Gastrocnemius medialis (tissue), 4 donors: ENCODE measurements around the gene NYNRIN. TPM values are rescaled to one million over a fixed set of nuclear protein-coding genes. Genes with fewer than 3 reads are reported as not detected.

Experiments
- ATAC-seq, 2 donors: fragments of 150-250 bp; one replicate each; pipeline ENCODE4 v1.9.1; 2016
- DNase-seq, 2 donors: peaks; one replicate each; pipeline ENCODE4 v3.0.0-alpha.2; 2019
- H3K27ac ChIP-seq, 4 donors: fragments of 200-600 bp; sonication (generic); 1 replicate in 1 of 4; 2 replicates in 3 of 4; pipeline ENCODE4 v1.5.1; 2016 to 2018; ENCODE audit warnings: mild to moderate bottlenecking in 2 of 4, moderate library complexity in 1 of 4
- H3K27me3 ChIP-seq, 3 donors: fragments of 200-600 bp; sonication (generic) in 2 of 3; 1 replicate in 1 of 3; 2 replicates in 2 of 3; pipeline versions ENCODE4 v1.5.1 to v1.6.0; 2016 to 2019; ENCODE audit warnings: mild to moderate bottlenecking in 1 of 3, moderate library complexity in 1 of 3
- H3K36me3 ChIP-seq, 2 donors: fragments of 200-600 bp; sonication (generic) in 1 of 2; one replicate each; pipeline ENCODE4 v1.5.1; 2017 to 2018
- H3K4me1 ChIP-seq, 2 donors: fragments of 200-600 bp; sonication (generic) in 1 of 2; one replicate each; pipeline ENCODE4 v1.5.1; 2016 to 2017; ENCODE audit warnings: mild to moderate bottlenecking in 2 of 2
- H3K4me3 ChIP-seq, 4 donors: fragments of 200-600 bp; sonication (generic) in 3 of 4; 1 replicate in 1 of 4; 2 replicates in 3 of 4; pipeline ENCODE4 v1.5.1; 2016 to 2019; ENCODE audit warnings: mild to moderate bottlenecking in 2 of 4
- H3K9me3 ChIP-seq, 3 donors: fragments of 200-600 bp; sonication (generic) in 2 of 3; 1 replicate in 1 of 3; 2 replicates in 2 of 3; pipeline ENCODE4 v1.5.1; 2016 to 2019
- POLR2A ChIP-seq, 2 donors: fragments of 450-650 bp; IDR thresholded peaks; one replicate each; pipeline ENCODE4 v1.6.1; 2017; ENCODE audit warnings: antibody characterized with exemption in 2 of 2, mild to moderate bottlenecking in 2 of 2, moderate library complexity in 2 of 2
- in situ Hi-C, 4 donors: fragments of 200-750 bp; cut with MboI; loops; one replicate each; pipeline versions ENCODE4 v1.15.0 to v1.8.0; 2017; ENCODE audit warnings: low sequenced_read_pairs in 4 of 4
- intact Hi-C: fragments of 100-400 bp; cut with DNase I; formaldehyde crosslinking; loops from one replicate; pipeline ENCODE4 v1.15.1; 2023; ENCODE audit warnings: low total_unique reads
- total RNA-seq, 4 donors: library from RNA; depleted of rRNA; stranded (reverse); fragments of >200 nt; gene quantifications; one replicate each; pipeline versions ENCODE4 v1.1.0 to v1.2.3, GENCODE V29; 2016
- TF ChIP-seq, protein P1 (sequence below), 5 experiments: fragments of 450-650 bp in 3 of 5; fragments of 200-600 bp in 2 of 5; sonication (generic) in 2 of 5; IDR thresholded peaks in 4 of 5; conservative IDR thresholded peaks in 1 of 5; 1 replicate in 4 of 5; 2 replicates in 1 of 5; pipeline ENCODE4 v1.5.1; 2016 to 2019; ENCODE audit warnings: antibody characterized with exemption in 5 of 5, mild to moderate bottlenecking in 3 of 5, moderate library complexity in 3 of 5

The NYNRIN gene
- total RNA-seq, 4 donors from 2014 or later: 0.87 to 3.7 (median 2.1) TPM

DNA sequence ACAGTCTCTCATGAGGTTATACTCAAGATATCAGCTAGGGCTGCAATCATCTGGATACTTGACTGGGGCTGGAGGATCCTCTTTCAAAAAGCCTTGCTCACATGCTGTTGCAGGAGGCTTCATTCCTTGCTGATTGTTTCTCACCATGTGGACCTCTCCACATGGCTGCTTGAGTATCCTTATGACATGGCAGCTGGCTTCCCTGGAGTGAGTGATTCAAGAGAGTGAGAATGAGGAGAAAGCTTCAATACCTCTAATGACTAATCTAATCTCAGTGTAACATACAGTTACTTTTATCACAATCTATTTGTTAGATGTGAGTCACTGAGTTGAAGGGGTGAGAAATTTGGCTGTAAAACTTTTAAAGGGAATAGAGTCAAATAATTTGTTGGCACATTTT is 58.2 kb downstream of the NYNRIN start:
- H3K27me3 ChIP-seq: peaks cover 0 to 2% (median 0%) of the 10 kb centered on the region in 3 donors
- no peak overlapping the region for H3K4me3 ChIP-seq
- no peaks in the 10 kb centered on the region for H3K4me1 ChIP-seq
- no peak for ATAC-seq
- H3K36me3 ChIP-seq: no peaks in the 10 kb centered on the region
- no peak for TF ChIP-seq POLR2A (IDR thresholded peaks at IDR 0.05)
- TF ChIP-seq, protein P1, sequence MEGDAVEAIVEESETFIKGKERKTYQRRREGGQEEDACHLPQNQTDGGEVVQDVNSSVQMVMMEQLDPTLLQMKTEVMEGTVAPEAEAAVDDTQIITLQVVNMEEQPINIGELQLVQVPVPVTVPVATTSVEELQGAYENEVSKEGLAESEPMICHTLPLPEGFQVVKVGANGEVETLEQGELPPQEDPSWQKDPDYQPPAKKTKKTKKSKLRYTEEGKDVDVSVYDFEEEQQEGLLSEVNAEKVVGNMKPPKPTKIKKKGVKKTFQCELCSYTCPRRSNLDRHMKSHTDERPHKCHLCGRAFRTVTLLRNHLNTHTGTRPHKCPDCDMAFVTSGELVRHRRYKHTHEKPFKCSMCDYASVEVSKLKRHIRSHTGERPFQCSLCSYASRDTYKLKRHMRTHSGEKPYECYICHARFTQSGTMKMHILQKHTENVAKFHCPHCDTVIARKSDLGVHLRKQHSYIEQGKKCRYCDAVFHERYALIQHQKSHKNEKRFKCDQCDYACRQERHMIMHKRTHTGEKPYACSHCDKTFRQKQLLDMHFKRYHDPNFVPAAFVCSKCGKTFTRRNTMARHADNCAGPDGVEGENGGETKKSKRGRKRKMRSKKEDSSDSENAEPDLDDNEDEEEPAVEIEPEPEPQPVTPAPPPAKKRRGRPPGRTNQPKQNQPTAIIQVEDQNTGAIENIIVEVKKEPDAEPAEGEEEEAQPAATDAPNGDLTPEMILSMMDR (IDR thresholded peaks at IDR 0.05 in 4 of 5, conservative IDR thresholded peaks at IDR 0.05 in 1 of 5): no peak
- no peak for DNase-seq
- intact Hi-C loops (no loop called here), in situ Hi-C loops (no loop called here)
- no peak overlapping the region for H3K27ac ChIP-seq
- no peaks in the 10 kb centered on the region for H3K9me3 ChIP-seq

DNA sequence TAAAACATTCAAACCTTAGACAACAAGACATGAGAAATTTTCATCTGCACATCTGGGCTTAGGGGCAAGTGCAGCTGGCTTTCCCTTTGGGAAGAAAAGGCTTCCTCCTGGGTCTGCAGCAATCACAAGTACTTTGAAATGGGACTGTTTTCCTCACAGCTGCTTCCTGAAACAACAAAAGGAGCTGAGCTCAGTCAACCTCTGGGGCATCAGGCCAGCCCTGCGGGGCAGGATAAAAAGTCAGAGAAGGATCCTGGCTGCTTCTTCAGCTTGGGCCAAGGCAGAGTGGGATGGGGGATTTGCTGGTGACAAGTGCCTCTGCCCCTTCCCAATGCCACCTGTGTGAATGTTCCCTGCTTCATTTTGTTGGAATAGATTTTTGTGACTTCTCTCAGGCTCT is 59.9 kb downstream of the NYNRIN start:
- no peaks in the 10 kb centered on the region for H3K36me3 ChIP-seq
- intact Hi-C loops (no loop called here), in situ Hi-C loops (no loop called here)
- H3K9me3 ChIP-seq: no peaks in the 10 kb centered on the region
- no peak overlapping the region for H3K4me3 ChIP-seq
- DNase-seq: no peak
- H3K27me3 ChIP-seq: peaks cover 0 to 2% (median 0%) of the 10 kb centered on the region in 3 donors
- H3K27ac ChIP-seq: no peak overlapping the region
- no peaks in the 10 kb centered on the region for H3K4me1 ChIP-seq
- ATAC-seq: no peak
- no peak for TF ChIP-seq POLR2A (IDR thresholded peaks at IDR 0.05)
- TF ChIP-seq, protein P1 (IDR thresholded peaks at IDR 0.05 in 4 of 5, conservative IDR thresholded peaks at IDR 0.05 in 1 of 5): no peak

DNA sequence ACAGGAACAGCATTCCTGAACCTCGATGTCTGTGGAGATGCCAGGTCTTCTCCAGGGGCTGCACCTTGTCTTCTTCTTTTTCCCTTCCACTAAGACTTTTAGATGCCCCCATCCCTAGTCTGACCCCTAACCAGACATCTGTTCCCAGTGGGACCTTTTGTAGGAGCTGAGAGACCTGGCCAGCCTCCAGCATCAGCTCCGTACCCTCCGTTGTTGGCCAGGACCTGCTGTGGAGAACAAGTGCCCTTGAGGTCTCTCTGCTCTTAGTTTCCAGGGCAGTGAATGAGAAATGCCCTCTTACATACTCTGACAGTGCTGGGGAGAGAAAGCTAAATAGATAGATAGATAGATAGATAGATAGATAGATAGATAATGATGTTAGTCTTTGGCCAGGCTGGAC is 60.5 kb downstream of the NYNRIN start:
- Histone ChIP-seq H3K4me3 (no peak overlapping the region), H3K27ac (no peak overlapping the region), H3K9me3 (no peaks in the 10 kb centered on the region), H3K36me3 (no peaks in the 10 kb centered on the region), H3K27me3 (peaks cover 0 to 2% (median 0%) of the 10 kb centered on the region in 3 donors), H3K4me1 (no peaks in the 10 kb centered on the region)
- ATAC-seq (no peak), DNase-seq (no peak)
- intact Hi-C loops (no loop called here), in situ Hi-C loops (no loop called here)
- no peak for TF ChIP-seq POLR2A (IDR thresholded peaks at IDR 0.05)
- TF ChIP-seq, protein P1 (IDR thresholded peaks at IDR 0.05 in 4 of 5, conservative IDR thresholded peaks at IDR 0.05 in 1 of 5): no peak

DNA sequence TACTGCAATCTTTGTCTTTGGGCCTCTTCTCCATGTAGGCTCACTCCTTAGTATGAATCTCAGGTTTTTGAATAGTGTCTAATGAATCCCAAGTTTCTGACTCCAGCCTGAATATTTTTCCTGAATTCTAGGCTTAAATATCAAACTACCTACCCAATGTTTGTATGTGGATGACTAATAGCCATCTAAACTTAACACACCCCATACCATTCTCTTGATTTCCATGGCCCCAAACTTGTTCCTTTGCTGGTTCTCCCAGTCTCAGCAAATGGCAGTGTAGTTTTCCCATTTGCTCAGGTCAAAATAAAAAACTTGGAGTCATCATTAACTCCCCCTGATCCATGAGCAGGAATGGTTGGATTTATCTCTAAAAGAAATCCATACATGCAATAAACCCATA is 62.5 kb downstream of the NYNRIN start:
- H3K27me3 ChIP-seq: peaks cover 0 to 2% (median 0%) of the 10 kb centered on the region in 3 donors
- in situ Hi-C loops: no loop called here
- no peak for DNase-seq
- TF ChIP-seq, protein P1 (IDR thresholded peaks at IDR 0.05 in 4 of 5, conservative IDR thresholded peaks at IDR 0.05 in 1 of 5): no peak
- no peak for TF ChIP-seq POLR2A (IDR thresholded peaks at IDR 0.05)
- no peaks in the 10 kb centered on the region for H3K4me1 ChIP-seq
- H3K9me3 ChIP-seq: no peaks in the 10 kb centered on the region
- no peak overlapping the region for H3K27ac ChIP-seq
- intact Hi-C loops: no loop called here
- H3K4me3 ChIP-seq: no peak overlapping the region
- H3K36me3 ChIP-seq: no peaks in the 10 kb centered on the region
- no peak for ATAC-seq
